ENCODE data around the gene GNB1L. TPM values are rescaled to one million over a fixed set of nuclear protein-coding genes. Genes with fewer than 3 reads are reported as not detected.

Gene GNB1L
- total RNA-seq, 4 donors from 2014 or later, result 1.8 to 5.1 (median 4.5) TPM

DNA sequence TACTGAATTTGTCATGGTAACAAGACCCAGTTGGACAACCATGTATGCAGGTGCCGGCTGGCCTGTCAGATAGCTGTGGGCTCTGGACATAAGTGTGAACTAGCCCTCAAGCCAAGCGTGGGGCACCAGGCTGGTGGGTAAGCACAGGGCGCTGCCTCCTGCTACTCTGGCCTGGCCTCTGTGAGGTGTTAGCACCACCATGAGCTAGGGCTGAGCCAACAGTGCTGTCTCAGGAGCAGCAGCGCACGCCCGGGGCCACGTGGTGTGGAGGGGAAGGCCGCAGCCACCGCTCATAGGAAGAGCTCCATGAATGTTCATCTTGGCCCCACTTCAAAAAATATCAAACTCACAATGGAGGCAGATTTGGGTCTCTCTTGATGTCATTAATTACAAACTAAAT lies 35.3 kb upstream of the GNB1L start:
- DNase-seq, result no peak
- Histone ChIP-seq H3K9me3 (no peaks in the 10 kb centered on the region), H3K27ac (no peak overlapping the region), H3K4me3 (replicated peaks in 1 of 3) (no peak overlapping the region), H3K4me1 (no peaks in the 10 kb centered on the region), H3K27me3 (no peaks in the 10 kb centered on the region), H3K36me3 (peaks cover under 1 to 10% of the 10 kb centered on the region in 2 donors)
- 92 to 95% methylated on average over 9 of the region's 9 CpGs for WGBS, 2 donors
- intact Hi-C loops (cut with DNase I), result no loop called here
- no peak for TF ChIP-seq CTCF (IDR thresholded peaks at IDR 0.05)
- TF ChIP-seq POLR2A (IDR thresholded peaks at IDR 0.05), result no peak

- intact Hi-C loops (cut with DNase I), result no loop called here
- TF ChIP-seq CTCF (IDR thresholded peaks at IDR 0.05) (no peak), POLR2A (IDR thresholded peaks at IDR 0.05) (no peak)
- H3K27ac ChIP-seq, result no peak overlapping the region
- no peaks in the 10 kb centered on the region for H3K27me3 ChIP-seq
- H3K4me1 ChIP-seq, result no peaks in the 10 kb centered on the region
- peaks cover 0 to under 1% of the 10 kb centered on the region in 2 donors for H3K36me3 ChIP-seq
- H3K9me3 ChIP-seq, result no peaks in the 10 kb centered on the region
- no peak for DNase-seq
- 92 to 95% methylated on average over 15 to 17 of the region's 17 CpGs for WGBS, 2 donors
- H3K4me3 ChIP-seq (replicated peaks in 1 of 3), result no peak overlapping the region
Measured at GRCh38 chr22:19888131-19888746, 33.6 kb upstream of the GNB1L start.

DNA sequence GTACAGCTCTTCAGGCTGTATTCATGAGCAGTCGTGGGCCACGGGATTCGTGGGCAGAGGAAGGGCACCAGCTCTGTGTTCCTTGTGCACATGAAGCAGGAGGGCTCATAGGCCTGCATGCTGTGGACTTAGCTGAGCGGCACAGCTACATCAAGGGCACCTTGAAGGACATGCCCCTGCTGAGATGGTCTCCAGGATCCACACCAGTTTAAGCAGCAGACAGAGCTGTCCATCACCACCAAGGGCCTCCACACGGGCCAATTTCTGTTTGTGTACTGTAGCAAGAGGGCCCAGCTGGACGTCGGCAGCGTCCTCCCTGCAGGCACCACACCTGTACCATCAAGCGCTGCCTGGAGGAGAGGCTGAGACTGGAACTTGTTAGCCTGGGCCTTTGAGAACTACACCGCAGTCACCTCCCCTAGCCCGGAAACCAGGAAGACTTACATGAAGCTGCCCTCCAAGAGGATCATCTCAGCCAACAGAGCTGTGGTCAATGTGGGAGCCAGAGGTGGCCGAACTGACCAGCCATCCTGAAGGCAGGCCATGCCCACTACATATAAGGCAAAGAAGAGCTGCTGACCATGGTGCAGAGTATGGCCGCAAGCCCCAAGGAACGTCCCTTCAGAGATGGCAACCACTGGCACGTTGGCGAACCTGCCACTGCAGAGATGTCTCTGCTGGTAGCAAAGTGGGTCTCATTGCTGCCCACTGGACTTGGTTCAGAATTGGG lies 32.7 kb upstream of the GNB1L start:
- no peaks in the 10 kb centered on the region for H3K36me3 ChIP-seq
- intact Hi-C loops (cut with DNase I), result no loop called here
- WGBS, 2 donors, result 87 to 90% methylated on average over 12 to 13 of the region's 16 CpGs

DNA sequence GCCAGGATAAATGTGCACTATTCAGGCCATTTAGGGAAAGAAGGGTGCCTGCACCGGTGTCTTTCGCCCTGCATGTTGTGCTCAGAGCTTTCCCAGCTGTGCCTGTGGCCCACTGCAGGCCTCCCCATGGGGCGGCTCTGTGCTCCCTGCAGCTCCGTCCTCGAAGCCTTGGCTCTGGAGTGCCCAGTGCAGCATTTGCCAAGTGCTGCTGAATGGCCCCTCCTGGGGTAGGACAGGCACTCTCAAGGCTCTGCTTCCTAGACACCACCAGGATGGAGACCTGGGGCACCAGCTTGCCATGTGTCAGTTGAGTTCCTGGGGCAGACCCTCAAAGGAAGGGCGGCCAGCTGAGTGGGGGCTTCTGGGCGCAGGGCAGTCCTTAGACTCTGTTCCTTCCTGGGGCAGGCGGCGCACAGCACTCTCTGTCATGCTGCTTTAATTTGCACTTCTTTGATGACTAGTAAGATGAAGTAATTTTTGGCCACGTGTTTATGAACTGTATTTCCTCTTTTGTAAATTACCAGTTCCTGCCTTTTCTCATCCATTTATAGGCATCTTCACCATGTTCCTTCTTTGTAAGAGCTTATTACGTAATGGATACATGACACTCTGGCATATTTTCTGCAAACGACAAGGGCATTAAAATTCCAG lies 32.1 kb upstream of the GNB1L start:
- TF ChIP-seq CTCF (IDR thresholded peaks at IDR 0.05) (no peak), POLR2A (IDR thresholded peaks at IDR 0.05) (no peak)
- no peak for DNase-seq
- no peaks in the 10 kb centered on the region for H3K36me3 ChIP-seq
- H3K4me3 ChIP-seq (replicated peaks in 1 of 3), result no peak overlapping the region
- 76% methylated on average over 9 to 12 of the region's 12 CpGs for WGBS, 2 donors
- no peaks in the 10 kb centered on the region for H3K9me3 ChIP-seq
- intact Hi-C loops (cut with DNase I), result no loop called here
- H3K27ac ChIP-seq, result no peak overlapping the region
- peaks cover 0 to 1% of the 10 kb centered on the region in 2 donors for H3K4me1 ChIP-seq
- no peaks in the 10 kb centered on the region for H3K27me3 ChIP-seq

More for the DNA sequence above, 32.7 kb upstream of the GNB1L start:
- Histone ChIP-seq H3K4me1 (no peaks in the 10 kb centered on the region), H3K4me3 (replicated peaks in 1 of 3) (no peak overlapping the region), H3K9me3 (no peaks in the 10 kb centered on the region), H3K27ac (no peak overlapping the region), H3K27me3 (no peaks in the 10 kb centered on the region)
- DNase-seq, result no peak
- TF ChIP-seq POLR2A (IDR thresholded peaks at IDR 0.05), result no peak
- TF ChIP-seq CTCF (IDR thresholded peaks at IDR 0.05), result no peak
